Measurements from ENCODE around the gene ELAPOR2. TPM values are rescaled to one million over a fixed set of nuclear protein-coding genes. Genes with fewer than 3 reads are reported as not detected.

ELAPOR2 gene
- total and polyA plus RNA-seq, 2 of the 4 experiments (the other 2 are of a cell fraction) = 0.62 to 1.3 TPM

DNA sequence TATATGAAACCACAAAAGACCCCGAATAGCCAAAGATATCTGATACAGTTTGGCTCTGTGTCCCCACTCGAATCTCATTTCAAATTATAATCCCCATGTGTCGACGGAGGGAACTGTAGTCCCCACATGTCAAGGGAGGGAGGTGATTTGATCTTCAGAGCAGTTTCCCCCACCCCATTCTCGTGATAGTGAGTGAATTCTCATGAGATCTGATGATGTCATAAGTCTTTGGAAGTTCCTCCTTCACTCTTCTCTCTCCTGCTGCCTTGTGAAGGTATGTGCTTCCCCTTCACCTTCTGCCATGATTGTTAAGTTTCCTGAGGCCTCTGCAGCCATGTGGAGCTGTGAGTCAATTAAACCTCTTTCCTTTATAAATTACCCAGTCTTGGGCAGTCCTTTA is 13.0 kb downstream of the ELAPOR2 start:
- H3K79me1 ChIP-seq (ENCODE audit: low read depth in 1 of 2, low read length in 2 of 2) = no peaks in the 10 kb centered on the region
- no peak overlapping the region for H3K14ac ChIP-seq (replicated peaks; ENCODE audit: low read depth, low read length)
- ATAC-seq (ENCODE audit: low read depth) (no peak), DNase-seq (no peak)
- no peaks in the 10 kb centered on the region for H3K27me3 ChIP-seq (ENCODE audit: control insufficient read depth, insufficient read depth, low read length)
- no peak overlapping the region for H3K4ac ChIP-seq (ENCODE audit: low read depth, low read length)
- H2AFZ ChIP-seq (replicated peaks; ENCODE audit: low read length, poor library complexity) = no peak overlapping the region
- ChIA-PET POLR2A (ENCODE audit: unreplicated experiment) (no interaction called here), CTCF (no interaction called here)
- no peaks in the 10 kb centered on the region for H3K4me1 ChIP-seq (ENCODE audit: control insufficient read depth, insufficient read depth, low read length)
- dilution Hi-C loops (cut with HindIII; ENCODE audit: low sequenced_read_pairs, unreplicated experiment) = no loop called here
- TF ChIP-seq POLR2A (IDR thresholded peaks at IDR 0.05; ENCODE audit: low read depth, low read length) (no peak), MXI1 (IDR thresholded peaks at IDR 0.05; ENCODE audit: borderline replicate concordance, low read depth, low read length) (no peak), RAD21 (IDR thresholded peaks at IDR 0.05; ENCODE audit: low read length) (no peak), CEBPB (IDR thresholded peaks at IDR 0.05; ENCODE audit: low read depth, low read length) (no peak), MAZ (IDR thresholded peaks at IDR 0.05; ENCODE audit: borderline replicate concordance, low read depth, low read length) (no peak), MAFK (IDR thresholded peaks at IDR 0.05; ENCODE audit: low read depth, low read length) (no peak), CHD1 (IDR thresholded peaks at IDR 0.05; ENCODE audit: low read depth, low read length) (no peak), BHLHE40 (IDR thresholded peaks at IDR 0.05; ENCODE audit: low read depth, low read length) (no peak), USF2 (IDR thresholded peaks at IDR 0.05; ENCODE audit: low read depth, low read length) (no peak), SMC3 (IDR thresholded peaks at IDR 0.05; ENCODE audit: low read depth, low read length) (no peak), FOS (IDR thresholded peaks at IDR 0.05; ENCODE audit: low read depth, low read length) (no peak), NFE2L2 (IDR thresholded peaks at IDR 0.05; ENCODE audit: low read depth, low read length) (no peak), ELK1 (IDR thresholded peaks at IDR 0.05; ENCODE audit: borderline replicate concordance, low read depth, low read length) (no peak), RCOR1 (IDR thresholded peaks at IDR 0.05; ENCODE audit: insufficient replicate concordance, low read length) (no peak), RFX5 (IDR thresholded peaks at IDR 0.05; ENCODE audit: low read depth, low read length) (no peak)
- TF ChIP-seq, protein P1, sequence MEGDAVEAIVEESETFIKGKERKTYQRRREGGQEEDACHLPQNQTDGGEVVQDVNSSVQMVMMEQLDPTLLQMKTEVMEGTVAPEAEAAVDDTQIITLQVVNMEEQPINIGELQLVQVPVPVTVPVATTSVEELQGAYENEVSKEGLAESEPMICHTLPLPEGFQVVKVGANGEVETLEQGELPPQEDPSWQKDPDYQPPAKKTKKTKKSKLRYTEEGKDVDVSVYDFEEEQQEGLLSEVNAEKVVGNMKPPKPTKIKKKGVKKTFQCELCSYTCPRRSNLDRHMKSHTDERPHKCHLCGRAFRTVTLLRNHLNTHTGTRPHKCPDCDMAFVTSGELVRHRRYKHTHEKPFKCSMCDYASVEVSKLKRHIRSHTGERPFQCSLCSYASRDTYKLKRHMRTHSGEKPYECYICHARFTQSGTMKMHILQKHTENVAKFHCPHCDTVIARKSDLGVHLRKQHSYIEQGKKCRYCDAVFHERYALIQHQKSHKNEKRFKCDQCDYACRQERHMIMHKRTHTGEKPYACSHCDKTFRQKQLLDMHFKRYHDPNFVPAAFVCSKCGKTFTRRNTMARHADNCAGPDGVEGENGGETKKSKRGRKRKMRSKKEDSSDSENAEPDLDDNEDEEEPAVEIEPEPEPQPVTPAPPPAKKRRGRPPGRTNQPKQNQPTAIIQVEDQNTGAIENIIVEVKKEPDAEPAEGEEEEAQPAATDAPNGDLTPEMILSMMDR (conservative IDR thresholded peaks at IDR 0.05; ENCODE audit: low read depth, low read length) = no peak
- H2BK15ac ChIP-seq (ENCODE audit: low read depth, low read length) = no peak overlapping the region
- intact Hi-C loops (cut with micrococcal nuclease) = no loop called here
- H3K9ac ChIP-seq (ENCODE audit: low read depth, low read length) = no peak overlapping the region
- no peaks in the 10 kb centered on the region for H4K20me1 ChIP-seq (ENCODE audit: insufficient read depth, low read length)
- no peaks in the 10 kb centered on the region for H3K36me3 ChIP-seq (ENCODE audit: control insufficient read depth, insufficient read depth, low read length)
- no CpG with 5 or more reads among the region's 5 CpGs for WGBS, 2 experiments (ENCODE audit: extremely low coverage in 2 of 2, insufficient read length in 1 of 2)
- no peak overlapping the region for H3K23ac ChIP-seq (ENCODE audit: low read depth, low read length)
- H2BK5ac ChIP-seq (ENCODE audit: low read depth, low read length, poor library complexity, severe bottlenecking) = no peak overlapping the region
- no peak overlapping the region for H2AK5ac ChIP-seq (ENCODE audit: low read depth, low read length)
- no TSS peak for BruUV-seq (replicated peaks)
- H3K9me3 ChIP-seq (ENCODE audit: control insufficient read depth, insufficient read depth, low read length) = no peaks in the 10 kb centered on the region
- no peak overlapping the region for H3K4me2 ChIP-seq (ENCODE audit: low read depth, low read length)
- H3K56ac ChIP-seq (ENCODE audit: extremely low read depth, insufficient read depth, low read length) = no peak overlapping the region
- no peak overlapping the region for H3K27ac ChIP-seq (ENCODE audit: insufficient read depth, low read length)
- in situ Hi-C loops (cut with MboI; ENCODE audit: low sequenced_read_pairs) = no loop called here
- H3K4me3 ChIP-seq (ENCODE audit: insufficient read depth, low read depth, low read length) = no peak overlapping the region
- no peak overlapping the region for H4K8ac ChIP-seq (ENCODE audit: low read depth in 2 of 2, low read length in 2 of 2)
- no peak overlapping the region for H2BK20ac ChIP-seq (ENCODE audit: low read depth, low read length)
- no peak overlapping the region for H3K18ac ChIP-seq (ENCODE audit: low read depth, low read length)
- no peak overlapping the region for H2AK9ac ChIP-seq (replicated peaks; ENCODE audit: low read depth, low read length, poor library complexity)
- no peak overlapping the region for H4K91ac ChIP-seq (ENCODE audit: insufficient read depth, low read depth, low read length)
- H3K9me1 ChIP-seq (ENCODE audit: insufficient read depth, low read length) = no peaks in the 10 kb centered on the region
- no peak overlapping the region for H4K5ac ChIP-seq (ENCODE audit: low read depth, low read length)
- H2BK120ac ChIP-seq (ENCODE audit: low read depth, low read length) = no peak overlapping the region
